Activated CD4-positive, alpha-beta T cell treated with anti-CD3 and anti-CD28 coated beads, Interleukin-2, amount 50 U/mL, for 4 hours (primary cell): ENCODE measurements around the gene ZMIZ2.

Source experiments
- DNase-seq, 2 experiments: peaks; one replicate each; pipeline ENCODE4 v3.0.0-alpha.2; 2020

ZMIZ2 gene

GRCh38 chr7:44805950-44806349, 57.3 kb downstream of the ZMIZ2 start:
- DNase-seq = no peak

GRCh38 chr7:44808914-44809393, 60.3 kb downstream of the ZMIZ2 start:
- no peak for DNase-seq

GRCh38 chr7:44811093-44811492, 62.4 kb downstream of the ZMIZ2 start:
- DNase-seq = no peak

GRCh38 chr7:44811571-44811970, 62.9 kb downstream of the ZMIZ2 start:
- no peak for DNase-seq

GRCh38 chr7:44814919-44815318, 66.3 kb downstream of the ZMIZ2 start:
- no peak for DNase-seq

- DNase-seq = no peak
Measured at GRCh38 chr7:44819292-44819691, 70.6 kb downstream of the ZMIZ2 start.
